Activated T-cell treated with anti-CD3 and anti-CD28 coated beads, Interleukin-2, amount 50 U/mL, for 24 hours (primary cell): ENCODE data around the gene CCDC3.

ENCODE experiments used
- DNase-seq: peaks from one replicate; pipeline ENCODE4 v3.0.0-alpha.2; 2020
- H3K27ac Mint-ChIP-seq: 2 replicates; pipeline ENCODE4 v1.8.0; 2020; ENCODE audit warnings: mild to moderate bottlenecking, mixed read lengths
- H3K27me3 Mint-ChIP-seq: 2 replicates; pipeline ENCODE4 v1.8.0; 2020; ENCODE audit warnings: mixed read lengths
- H3K36me3 Mint-ChIP-seq: 2 replicates; pipeline ENCODE4 v1.8.0; 2020; ENCODE audit warnings: low read depth, mixed read lengths
- H3K4me1 Mint-ChIP-seq: 2 replicates; pipeline ENCODE4 v1.8.0; 2020; ENCODE audit warnings: low read depth, mixed read lengths
- H3K4me3 Mint-ChIP-seq: 2 replicates; pipeline ENCODE4 v1.8.0; 2020; ENCODE audit warnings: mild to moderate bottlenecking, moderate library complexity, mixed read lengths
- H3K9me3 Mint-ChIP-seq: 2 replicates; pipeline ENCODE4 v1.8.0; 2020; ENCODE audit warnings: mixed read lengths

The CCDC3 gene

DNA sequence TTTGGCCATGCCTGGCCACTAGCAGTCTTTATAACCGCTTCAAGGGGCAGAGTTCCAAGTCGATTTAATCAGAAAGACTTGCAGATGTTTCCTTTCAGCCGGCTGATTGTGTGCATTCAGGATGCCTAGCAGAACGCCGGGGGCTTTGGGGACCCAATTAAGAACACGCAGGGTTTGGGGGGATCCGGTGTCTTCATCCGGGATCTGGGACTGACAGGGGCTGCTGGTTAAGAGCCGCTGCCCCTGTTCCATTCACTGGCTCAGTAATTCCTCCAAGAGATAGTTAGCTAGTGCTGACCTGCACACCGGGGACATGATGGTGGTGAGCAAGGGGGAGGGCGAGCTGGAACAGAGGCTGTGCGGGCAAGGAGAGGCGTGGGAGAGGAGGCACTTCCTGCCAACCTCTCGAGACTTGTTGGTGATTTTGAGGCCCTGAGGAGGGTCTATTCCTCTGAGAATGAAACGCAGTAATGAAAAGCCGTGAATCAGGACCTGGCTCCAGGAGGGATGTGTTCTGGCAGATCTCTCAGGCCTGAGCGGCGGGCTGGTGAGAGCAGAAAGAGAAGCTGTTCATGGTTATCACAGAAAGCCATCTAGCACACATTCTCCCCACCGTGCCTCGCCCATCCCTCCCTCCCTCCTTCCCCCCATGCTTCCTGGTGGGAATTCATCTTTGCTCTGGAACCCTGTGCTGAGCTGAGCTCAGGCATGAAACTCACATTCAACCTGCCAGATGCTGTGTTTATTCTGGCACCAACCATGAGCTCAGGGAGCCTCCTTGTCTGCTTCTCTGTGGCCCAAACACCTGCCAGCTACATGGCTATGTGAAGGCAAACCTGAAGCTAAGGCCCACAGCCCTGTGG is 152.0 kb downstream of the CCDC3 start:
- Mint-ChIP-seq H3K4me3 (no peak overlapping the region), H3K4me1 (peaks cover 4% of the 10 kb centered on the region), H3K27me3 (peaks cover 52% of the 10 kb centered on the region), H3K27ac (no peak overlapping the region), H3K36me3 (no peaks in the 10 kb centered on the region), H3K9me3 (no peaks in the 10 kb centered on the region)
- no peak for DNase-seq

DNA sequence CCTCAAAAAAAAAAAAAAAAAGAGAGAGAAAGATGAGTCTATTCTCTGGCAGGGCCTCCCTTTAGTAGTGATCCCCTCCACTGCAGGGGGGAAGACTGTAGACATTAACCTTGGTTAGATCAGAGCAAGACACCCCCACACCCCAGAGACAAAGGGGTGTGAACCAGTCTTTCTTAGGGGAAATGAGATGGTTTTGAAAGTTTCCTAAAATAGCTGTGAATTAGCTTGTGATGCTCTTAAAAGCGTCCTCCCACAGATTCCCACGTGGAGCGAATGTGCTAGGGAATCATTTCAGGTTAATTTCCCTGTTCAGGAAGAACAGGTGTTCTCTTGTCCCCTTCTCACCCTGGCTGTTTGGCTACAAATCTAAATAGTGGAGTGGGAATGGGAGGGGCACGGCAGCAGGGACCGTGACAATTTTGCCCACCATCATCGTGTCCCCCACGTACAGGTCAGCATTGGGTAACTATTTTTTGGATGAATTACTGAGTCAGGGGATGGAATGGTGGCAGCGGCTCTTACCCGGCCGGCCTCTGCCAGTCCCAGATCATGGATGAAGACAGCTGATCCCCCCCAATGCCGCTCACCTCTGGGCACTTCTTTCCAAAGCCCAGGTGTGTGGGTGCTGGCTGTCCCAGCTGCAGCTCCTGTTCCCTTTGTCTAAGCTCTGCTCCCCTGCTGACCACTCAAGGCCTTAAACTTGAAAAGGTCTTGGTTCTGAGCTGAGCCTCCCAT is 152.9 kb downstream of the CCDC3 start:
- DNase-seq = no peak
- H3K9me3 Mint-ChIP-seq = no peaks in the 10 kb centered on the region
- H3K4me1 Mint-ChIP-seq = peaks cover 4% of the 10 kb centered on the region
- H3K4me3 Mint-ChIP-seq = no peak overlapping the region
- no peaks in the 10 kb centered on the region for H3K36me3 Mint-ChIP-seq
- peaks cover 49% of the 10 kb centered on the region for H3K27me3 Mint-ChIP-seq
- no peak overlapping the region for H3K27ac Mint-ChIP-seq

DNA sequence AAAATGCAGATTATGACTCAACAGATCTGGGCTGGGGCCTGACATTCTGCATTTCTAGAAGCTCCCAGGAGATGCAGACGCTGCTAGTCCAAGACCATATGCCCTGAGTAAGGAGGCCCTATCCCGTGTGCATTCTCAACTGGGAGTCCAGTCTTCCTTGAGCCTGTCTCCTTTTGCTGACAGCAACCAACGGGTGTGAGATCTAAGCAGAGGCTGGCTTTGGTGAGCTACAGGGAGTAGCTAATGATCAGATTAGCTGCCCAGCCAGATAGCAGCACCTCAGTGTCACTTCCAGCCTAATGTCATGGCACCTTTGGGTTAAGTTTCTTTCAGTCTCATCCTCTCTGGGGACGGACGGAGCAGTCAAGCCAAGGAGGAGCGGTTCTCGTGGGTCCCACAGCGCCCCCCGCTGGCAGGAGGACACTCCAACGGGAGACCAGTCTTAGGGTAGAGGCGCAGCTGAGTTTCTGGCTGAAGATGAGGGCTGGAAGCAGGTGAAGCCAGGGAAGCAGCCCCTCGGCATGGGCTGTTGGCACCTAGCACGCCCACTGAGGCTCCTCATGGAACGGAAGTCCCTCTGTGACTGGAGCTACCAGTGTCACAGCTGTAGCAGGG is 154.0 kb downstream of the CCDC3 start:
- peaks cover 4% of the 10 kb centered on the region for H3K4me1 Mint-ChIP-seq
- H3K36me3 Mint-ChIP-seq = no peaks in the 10 kb centered on the region
- H3K4me3 Mint-ChIP-seq = no peak overlapping the region
- no peak overlapping the region for H3K27ac Mint-ChIP-seq
- H3K27me3 Mint-ChIP-seq = peaks cover 49% of the 10 kb centered on the region
- no peaks in the 10 kb centered on the region for H3K9me3 Mint-ChIP-seq
- peak; percentile 35 for DNase-seq

DNA sequence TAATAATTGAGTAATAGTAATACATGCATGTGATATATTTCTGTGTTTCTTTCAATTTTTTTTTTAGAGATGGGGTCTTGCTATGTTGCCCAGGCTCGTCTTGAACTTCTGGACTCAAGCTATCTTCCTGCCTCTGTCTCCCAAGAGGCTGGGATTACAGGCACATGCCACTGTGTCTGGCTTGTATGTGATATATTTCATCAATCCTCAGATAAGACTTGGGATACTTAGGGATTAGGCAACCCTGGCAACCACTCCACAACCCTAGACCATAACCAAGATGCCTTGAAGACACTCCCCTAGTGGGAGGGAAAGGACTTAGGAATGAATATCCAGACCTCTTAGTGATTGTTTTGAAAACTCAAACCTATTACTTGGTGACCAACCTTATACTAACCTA is 154.8 kb downstream of the CCDC3 start:
- DNase-seq = no peak
- Mint-ChIP-seq H3K9me3 (no peaks in the 10 kb centered on the region), H3K4me3 (no peak overlapping the region), H3K4me1 (peaks cover 4% of the 10 kb centered on the region), H3K36me3 (no peaks in the 10 kb centered on the region), H3K27ac (no peak overlapping the region), H3K27me3 (peaks cover 49% of the 10 kb centered on the region)
